HEK293T (cell line): ENCODE data around the gene GRM7.

Experiments
- ELF4 ChIP-seq: fragments of 450-650 bp; IDR thresholded peaks from 2 replicates; pipeline ENCODE4 v1.6.1; 2017; ENCODE audit warnings: antibody characterized with exemption
- FOXM1 ChIP-seq: fragments of 450-650 bp; IDR thresholded peaks from 2 replicates; pipeline ENCODE4 v1.6.1; 2017; ENCODE audit warnings: mild to moderate bottlenecking, borderline replicate concordance
- HDGF ChIP-seq: fragments of 450-650 bp; IDR thresholded peaks from 2 replicates; pipeline ENCODE4 v1.6.1; 2017; ENCODE audit warnings: antibody characterized with exemption, borderline replicate concordance
- NFRKB ChIP-seq: fragments of 450-650 bp; IDR thresholded peaks from 2 replicates; pipeline ENCODE4 v1.6.1; 2016; ENCODE audit warnings: mild to moderate bottlenecking, moderate library complexity
- SP1 ChIP-seq: fragments of 450-650 bp; IDR thresholded peaks from 2 replicates; pipeline ENCODE4 v1.6.1; 2017
- SUZ12 ChIP-seq: fragments of 450-650 bp; IDR thresholded peaks from 2 replicates; pipeline ENCODE4 v1.6.1; 2016; ENCODE audit warnings: mild to moderate bottlenecking
- TARDBP ChIP-seq: fragments of 450-650 bp; IDR thresholded peaks from 2 replicates; pipeline ENCODE4 v1.6.1; 2016
- ZNF384 ChIP-seq: fragments of 450-650 bp; IDR thresholded peaks from 2 replicates; pipeline ENCODE4 v1.6.1; 2016

DNA sequence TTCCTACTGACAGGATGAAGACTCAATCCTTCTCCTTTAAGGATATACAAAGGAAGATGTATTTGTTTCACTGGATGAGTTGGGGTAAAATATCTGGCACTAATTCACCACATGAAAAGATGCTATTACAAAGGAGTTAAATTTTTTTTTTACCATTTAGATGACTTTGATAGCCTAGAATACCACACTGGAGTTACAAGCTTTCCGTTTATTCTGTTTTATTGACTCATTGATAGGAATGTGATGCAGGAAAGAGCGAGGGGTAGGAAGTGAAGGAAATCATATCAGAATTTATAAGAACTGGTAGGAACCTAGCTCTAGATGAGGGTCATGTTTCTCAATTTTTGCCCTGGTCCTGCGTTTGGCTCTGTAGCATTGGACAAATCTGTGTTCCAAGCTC lies 427.2 kb downstream of the GRM7 start:
- no peak for TF ChIP-seq SUZ12
- no peak for TF ChIP-seq ZNF384
- no peak for TF ChIP-seq SP1
- no peak for TF ChIP-seq TARDBP
- TF ChIP-seq HDGF, result no peak
- no peak for TF ChIP-seq FOXM1
- no peak for TF ChIP-seq NFRKB
- no peak for TF ChIP-seq ELF4
